GM19372 (cell line): ENCODE data around the gene SH3GL1.

Experiments used
- ATAC-seq: cut with Tn5 transposase; IDR thresholded peaks from one replicate; pipeline ENCODE4 v1.9.1; 2021; ENCODE audit warnings: mild to moderate bottlenecking, low read depth, moderate library complexity; ENCODE audit not compliant: unreplicated experiment

The SH3GL1 gene

DNA sequence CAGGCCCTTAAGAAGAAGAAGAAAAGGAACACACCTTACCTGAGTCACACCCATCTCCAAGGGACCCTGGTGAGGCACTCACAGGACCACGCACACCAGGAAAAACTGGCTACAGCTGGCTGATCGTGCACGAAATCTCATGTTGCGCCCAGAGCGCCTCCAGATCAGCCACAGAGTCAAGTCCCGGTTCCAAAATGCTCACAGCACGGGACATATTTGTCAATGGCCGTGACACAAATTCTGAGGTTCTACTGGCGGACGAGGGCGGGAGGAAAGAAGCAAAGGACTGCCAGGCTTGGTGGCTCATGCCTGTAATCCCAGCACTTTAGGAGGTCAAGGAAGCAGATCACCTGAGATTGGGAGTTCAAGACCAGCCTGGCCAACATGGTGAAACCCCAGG lies 21.5 kb downstream of the SH3GL1 start:
- no peak for ATAC-seq

DNA sequence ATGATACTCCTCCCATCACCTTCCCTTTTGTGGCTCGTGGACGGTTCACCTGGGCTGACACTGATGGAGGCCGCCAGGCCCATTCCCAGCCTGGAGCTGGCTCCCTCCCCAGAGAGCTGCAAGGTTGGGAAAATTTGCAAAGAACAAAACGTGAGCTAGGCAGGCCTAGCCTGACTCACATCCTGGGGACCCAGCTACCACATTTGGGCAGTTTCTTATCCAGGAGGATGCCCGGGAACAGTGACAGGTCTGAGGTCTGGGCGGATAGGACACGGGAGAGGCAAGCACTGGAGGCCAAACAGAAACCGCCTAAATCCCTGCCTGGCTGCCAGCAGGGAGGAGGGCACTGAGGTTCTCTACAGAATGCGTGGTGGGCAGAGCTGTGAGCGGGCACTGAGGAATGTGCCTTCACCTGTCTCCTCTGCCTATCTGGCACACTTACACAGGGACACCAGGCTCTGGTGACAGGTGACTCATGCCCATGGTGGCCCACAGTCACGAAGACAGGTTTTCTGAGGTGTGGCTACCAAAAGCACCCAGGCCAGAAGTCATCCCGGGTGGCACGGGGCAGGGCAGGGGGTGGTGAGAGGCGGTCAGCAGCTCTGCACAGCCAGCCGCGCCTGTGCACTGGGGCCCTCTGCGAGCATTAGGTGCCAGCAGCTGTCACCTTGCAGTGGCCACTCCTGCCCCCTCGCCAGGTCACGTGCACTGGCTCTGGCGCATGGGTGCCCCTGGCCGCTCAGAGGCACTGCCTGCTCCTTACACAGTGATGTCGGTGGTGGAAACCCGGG lies 23.2 kb downstream of the SH3GL1 start:
- ATAC-seq = no peak

DNA sequence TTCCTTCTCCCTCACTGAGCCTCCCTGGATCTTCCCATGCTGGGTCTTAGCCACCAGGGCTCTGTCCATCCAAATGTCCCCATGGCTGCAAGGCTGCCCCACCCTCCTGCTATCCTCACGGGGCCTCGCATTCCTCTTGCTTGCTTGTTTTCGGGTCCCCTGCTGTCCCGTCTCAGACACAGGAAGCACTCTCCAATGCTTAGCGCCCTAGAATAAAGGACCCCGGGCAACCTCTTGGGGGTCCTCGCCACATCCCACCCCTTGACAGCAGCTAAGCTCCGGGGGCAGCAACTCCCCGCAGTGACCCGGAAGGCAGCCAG lies 23.7 kb downstream of the SH3GL1 start:
- ATAC-seq = no peak

DNA sequence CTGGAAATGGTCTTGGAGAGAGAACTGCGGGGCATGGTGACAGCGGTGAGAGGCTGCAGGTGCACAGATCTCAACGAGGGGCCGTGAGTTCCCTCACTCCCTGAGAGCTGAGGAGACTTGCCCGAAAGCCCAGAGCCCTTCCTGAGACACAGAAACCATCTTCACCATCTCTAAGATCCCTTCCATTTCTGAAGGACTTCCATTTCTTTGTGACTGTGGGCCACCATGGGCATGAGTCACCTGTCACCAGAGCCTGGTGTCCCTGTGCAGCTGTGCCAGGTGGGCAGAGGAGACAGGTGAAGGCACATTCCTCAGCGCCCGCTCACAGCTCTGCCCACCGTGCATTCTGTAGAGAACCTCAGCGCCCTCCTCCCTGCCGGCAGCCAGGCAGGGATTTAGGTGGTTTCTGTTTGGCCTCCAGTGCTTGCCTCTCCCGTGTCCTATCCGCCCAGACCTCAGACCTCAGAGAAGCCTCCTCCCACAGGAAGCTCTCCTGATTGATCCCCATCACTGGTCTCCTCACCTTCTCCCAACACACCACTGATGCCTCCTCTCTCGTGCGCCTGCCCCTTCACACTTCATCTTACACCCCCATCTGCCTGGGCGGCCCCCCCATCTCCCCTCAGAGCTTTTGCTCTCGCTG lies 24.2 kb downstream of the SH3GL1 start:
- no peak for ATAC-seq

DNA sequence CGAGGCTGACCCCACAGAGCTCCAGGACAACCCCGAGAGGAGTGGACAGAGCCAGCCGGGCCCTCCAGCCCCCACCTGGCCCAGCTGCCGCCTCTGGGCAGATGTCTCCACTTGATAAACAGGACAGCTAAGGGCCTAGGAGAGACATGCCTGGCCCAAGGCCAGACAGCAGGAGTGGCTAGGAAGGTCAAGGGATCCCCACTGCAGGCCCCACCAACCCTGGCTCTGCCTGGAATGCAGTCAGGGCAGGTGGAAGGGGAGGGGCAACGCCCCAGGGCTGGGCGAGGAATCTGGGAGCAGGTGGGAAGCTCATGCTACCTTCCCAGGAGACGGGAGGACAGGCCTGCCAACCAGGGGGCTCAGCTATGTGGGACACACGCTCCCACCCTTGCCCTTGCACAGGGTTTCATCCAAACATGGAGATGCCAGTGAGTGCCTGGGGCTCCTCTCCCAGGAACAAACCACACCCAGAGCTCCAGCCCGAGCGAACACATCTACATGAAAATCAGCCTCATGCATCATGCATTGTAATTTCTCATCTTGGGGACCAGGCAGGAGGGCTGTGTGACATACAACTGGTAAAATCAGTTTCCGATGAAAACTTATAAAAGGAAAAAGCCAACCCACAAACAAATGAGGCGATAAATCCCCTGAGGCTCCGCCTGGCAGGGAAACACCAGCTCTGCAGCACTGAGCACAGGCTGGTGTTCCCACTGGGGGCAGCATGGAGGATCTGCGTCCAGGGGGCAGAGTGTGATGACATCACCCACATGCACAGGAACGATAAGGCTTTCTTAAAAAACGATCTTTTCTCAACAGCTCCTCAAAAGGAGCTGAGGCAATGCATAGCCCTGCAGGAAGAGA lies 25.0 kb downstream of the SH3GL1 start:
- no peak for ATAC-seq

DNA sequence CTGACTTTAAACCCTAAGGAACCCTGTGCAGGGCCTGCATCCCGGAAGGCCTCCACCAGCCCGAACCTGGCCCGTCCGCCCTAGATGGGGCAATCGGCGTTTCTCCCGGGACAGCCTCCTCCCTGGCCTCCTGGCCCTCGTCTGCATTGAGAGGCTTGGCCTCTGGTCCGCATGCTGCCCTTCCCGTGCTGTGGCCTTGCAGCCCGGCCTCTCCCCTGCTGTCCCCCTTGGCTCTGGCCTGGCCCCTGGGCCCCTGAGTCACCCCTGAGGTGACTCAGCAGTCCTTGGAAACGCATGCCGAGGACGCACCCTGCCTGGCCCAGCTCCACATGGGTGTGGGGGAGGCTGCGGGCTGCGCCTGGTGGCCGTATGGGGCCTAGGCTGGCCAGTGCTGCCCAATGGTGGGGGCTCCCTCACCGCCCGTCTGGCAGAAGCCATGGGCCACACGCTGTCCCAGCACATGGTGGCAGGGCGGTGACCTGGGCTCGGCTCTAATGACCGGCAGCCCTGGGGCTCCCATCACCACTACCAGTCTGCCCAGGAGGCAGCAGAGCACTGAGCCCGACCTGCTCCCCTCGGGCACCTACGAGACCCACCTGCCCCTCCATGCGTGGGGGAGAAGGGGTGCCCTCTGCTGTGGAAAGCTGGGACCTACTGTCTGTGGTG lies 25.7 kb downstream of the SH3GL1 start:
- ATAC-seq = no peak

DNA sequence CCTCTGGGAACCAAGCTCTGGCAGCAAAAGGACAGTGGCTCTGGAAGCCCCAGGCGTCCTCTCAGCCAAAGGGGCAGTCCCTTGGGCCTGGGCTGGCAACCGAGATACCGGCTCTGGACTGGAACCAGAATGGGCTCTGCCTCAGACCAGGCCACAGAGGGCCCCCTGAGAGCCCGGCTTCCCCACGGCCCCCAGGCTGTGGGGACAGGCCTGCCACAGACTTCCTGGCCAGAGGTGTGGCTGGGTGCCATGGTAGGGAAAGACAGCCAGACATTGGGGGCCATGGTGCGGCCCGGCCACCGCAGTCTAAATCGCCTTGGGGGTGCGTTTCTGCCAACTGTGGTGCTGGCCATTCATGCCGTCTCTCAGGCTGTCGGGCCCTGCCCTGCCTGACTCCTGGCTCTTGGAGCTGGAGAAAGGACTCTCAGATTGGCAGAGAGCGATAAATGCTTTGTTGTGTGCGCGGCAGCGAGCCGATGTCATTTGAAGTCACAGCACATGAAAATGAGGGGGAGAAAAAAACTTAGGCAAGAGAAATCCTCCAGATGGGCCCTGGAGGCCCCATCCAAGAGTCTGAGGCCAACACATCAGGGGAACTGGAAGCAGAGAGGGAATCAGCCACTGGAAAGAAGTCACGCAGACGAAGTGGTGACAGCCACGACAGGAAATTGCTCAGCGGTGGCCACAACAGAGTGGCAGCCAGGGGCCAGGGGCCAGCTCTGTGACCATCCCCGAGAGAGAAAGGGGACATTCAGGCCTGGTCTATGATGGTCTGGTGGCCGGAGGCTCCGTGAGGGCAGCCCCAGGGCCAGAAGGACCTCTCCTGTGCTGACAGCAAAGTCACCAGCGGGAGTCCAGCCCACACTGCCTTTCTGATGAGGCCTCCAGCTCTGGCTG lies 26.5 kb downstream of the SH3GL1 start:
- ATAC-seq = no peak

DNA sequence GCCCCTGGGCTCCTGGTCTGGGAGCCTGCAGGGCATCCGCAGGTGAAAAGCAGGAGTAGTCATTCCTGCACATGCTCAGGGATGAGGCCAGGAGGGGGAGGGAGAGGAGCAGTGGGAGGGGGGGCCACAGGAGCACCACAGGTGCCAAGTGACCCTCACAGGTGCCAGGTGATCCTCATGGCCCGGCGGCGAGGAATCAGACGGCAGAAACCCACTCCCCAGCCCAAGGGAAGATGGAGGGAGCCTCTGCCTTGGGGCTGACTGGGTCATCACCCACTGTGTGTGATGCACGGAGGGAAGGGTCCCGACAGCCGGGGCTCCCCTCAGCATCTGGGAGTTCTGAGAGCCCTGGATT lies 27.4 kb downstream of the SH3GL1 start:
- ATAC-seq = no peak

DNA sequence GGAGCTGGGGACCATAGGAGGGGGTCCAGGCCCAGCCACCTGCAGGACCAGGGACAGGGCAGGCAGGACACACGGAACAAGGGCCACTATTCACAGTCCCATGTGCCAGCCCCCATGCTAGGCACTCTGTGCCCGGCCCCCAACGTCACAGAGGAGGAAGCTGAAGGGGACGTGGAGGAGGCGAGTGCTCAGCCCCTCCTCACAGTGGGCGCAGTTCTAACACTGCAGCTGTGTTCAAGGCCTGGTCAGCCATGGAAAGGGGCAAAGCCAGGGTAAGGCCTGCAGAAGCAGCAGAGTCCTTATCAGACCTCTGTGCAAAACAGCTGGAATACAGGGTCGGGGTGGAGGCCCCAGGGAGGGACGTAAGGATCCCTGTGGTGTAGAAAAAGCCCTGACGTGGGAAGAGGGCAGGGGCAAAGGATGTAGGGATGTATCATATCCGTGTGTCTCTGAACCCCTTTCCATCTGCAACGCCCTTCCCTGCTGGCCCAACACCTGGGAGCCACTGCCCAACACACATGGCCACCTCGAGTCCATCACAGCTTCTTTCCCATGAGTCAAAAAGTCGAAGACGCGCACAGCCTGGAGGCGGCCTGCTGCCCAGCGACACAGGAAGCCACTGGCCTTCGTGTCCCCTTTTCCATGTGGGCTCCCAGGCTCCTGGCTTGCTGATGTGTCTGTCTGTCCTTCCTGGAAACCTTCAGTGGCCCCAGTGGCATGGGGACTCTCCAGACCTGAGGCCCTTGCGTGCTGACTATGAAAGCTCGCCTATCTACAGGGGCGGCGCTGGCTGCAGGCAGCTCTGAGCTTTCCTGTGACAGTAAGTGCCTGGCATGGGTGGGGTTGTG lies 28.0 kb downstream of the SH3GL1 start:
- no peak for ATAC-seq

DNA sequence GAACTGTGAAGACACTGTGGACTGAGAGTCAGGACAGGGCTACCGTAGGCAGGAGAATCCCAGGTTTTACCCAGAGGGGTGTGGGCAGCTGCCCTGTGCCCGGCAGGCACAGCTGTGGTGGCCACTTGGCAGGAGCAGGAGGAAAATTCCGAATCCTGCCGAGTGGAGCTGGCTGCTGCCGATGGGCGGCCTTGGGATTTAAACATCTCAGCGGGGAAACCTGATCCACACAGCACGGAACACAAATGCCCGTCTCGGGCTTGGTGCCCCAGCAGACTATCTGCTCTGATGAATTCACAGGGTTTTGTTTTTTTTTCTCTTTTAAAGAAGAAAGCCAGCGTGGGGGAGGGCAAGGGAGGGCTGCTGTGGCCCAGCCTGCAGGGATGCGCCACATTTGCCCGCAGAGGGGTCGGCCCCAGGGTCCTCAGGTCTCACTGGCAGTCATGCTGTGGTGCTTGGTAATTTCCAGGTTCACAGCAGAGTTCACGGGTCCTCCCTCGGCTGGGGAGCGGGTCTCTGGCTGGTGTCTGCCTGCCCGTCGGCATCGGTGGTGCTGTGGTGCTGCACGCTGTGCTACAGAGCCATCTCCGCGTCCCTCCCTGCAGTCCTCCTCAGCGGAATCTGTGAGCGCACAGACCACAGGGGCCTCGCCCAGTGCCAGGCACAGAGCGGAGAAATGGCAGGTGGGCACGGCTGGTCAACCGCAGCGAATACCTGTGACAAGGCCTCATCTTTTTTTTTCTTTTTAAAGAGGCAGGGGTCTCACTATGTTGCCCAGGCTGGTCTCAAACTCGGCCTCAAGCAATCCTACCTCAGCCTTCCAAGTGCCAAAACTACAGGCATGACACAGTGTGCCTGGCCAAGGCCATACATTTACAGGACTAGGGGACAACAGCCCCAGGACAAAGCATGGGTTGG lies 28.8 kb downstream of the SH3GL1 start:
- ATAC-seq = no peak

DNA sequence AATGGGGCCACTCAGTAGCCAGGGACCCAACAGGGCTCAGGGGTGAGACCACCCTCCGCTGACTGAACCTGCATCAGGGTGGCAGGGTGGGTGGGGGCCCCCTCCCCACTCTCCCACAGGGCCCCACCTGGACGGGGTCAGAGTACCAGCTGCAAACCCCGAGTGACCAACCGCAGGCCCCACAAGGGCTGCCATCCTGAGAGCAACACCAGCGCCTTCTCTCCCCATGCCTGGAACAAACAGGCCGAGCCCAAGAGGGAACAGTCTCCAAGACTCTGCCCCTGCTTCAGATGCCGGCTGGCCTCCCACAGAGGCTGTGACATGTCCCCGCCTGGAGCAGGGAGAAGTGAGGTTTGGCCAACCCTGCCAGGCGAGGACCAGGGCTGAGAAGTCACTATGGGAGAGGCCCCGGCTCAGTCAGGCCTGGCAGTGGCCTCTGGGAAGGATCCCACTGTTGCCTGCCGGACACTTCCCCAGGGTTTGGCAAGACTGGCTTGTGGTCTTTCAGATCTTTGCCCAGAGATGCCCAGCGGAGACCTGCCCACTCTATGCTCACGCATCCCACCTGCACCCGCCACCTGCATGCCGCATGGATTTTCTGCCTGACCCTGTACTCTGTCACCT lies 29.8 kb downstream of the SH3GL1 start:
- ATAC-seq = no peak

DNA sequence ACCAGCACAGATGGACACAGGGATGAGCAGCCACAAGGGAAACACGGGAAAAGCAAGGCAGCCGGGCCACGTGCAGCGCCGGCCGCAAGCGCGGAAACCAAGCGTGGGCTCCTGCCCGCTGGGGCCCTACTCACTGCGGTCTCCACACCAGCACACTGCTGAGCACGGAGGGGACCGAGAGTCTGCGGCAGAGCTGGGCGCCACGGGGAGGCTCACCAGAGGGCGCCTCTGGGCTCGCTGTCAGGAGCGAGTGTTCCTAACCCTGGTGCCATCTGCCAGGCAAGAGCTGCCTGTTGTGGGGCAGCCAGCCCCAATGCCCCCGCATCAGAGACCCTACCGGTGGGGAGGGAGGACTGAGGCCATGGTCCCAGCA lies 30.5 kb downstream of the SH3GL1 start:
- peak; percentile 49 for ATAC-seq

DNA sequence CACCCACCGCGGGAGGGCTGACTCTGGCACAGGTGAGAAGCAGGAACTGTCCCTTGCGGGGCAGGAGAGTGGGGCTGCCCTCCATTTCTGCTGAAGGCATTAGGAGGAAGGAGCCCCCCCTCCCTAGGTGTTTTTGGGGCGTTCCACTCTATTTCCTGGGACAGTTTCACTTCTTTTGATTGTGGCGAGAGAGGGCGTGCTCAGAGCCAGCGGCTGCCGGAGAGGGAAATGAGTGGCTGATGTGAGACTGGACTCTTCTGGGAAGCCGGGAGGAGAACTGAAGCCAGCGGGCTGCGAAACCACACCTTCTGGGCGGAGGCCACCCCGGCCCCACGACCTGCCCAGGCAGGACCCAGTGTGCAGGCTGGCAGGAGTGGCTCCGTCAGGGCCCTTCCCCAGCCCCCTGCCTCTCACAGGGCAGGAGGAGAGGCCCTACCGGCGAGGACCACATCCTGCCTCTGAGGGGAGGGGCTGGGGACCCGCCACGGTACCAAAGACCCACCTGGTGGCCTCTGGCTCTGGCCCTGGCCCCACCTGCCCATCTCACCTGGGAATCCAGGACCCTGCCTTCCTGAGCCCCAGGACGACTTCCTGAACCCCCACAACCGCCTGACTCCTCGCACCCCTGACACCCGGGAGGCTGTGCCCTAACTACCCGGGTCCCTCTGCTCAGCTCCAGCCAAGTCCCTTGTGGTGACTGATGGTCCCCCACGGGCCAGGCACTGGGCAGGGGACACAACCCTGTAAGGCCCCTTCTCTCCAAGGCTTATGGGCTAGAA lies 31.0 kb downstream of the SH3GL1 start:
- ATAC-seq = peak; percentile 56

DNA sequence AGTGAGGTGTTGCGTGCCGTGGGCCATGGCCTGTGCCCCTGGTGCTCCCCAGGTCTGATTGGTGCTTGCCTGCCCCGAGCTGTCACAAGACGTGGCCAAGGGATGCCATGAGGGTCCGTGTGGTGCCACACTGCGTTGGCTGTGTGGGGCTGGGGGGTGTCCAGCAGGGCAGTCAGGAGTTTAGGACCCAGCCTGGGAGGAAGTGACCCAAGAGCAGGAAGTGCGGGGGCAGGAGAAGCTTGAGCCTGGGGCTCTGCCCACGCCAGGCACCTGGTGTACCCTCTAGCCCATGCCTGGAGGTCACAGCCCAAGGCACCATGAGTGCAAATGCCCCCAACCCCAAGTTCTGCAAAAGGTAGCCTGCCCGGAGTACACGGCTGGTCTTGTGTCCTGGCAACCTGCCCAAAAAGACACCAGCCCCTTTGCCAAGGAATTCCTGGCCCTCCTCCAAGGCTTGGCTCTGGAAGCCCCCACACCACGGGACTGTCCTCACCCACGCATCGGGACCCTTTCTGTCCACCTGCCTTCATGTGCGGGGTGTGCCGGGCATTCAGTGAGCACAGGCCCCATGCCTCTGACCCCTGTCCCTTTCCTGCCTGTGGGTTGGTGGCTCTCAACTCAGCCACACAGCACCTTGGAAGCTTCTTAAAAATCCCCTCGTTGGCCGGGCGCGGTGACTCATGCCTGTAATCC lies 32.1 kb downstream of the SH3GL1 start:
- ATAC-seq = no peak

DNA sequence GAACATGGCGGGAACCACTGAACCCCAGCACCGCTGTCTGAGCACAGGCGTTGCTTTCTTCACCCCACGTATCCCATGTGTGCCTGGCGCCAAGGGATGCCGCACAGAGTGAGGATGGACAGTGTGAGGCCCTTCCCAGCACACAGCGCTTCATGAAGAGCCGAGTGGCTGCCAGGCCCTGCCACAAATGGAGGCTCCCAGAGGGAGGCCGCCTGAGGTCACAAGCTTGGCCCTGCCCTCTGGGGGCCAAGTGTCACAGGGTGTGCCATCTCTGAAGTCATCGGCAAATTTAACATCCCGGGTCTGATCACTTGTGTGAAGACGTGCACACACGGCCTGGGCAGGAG lies 32.6 kb downstream of the SH3GL1 start:
- ATAC-seq = no peak

DNA sequence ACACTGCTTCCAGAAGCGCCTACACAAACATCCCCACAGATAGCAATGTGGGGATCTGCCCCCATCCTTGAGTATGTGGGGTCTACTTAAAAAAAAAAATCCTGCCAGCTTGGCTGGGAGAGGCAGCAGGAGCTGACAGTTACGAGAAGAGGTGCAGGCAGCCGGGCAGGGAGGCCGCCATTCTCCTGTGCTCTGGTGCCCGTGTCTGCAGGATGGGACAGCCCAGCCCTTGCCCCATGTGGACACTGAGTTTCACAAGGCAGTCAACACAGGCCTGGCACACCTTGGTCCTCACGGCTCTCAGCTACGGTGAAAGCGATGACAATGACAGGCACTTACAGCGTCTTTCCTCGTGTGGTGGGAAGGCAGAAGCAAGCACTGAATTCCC lies 33.0 kb downstream of the SH3GL1 start:
- no peak for ATAC-seq
